Choroid plexus epithelial cell (primary cell): ENCODE measurements around the gene POLD2.
"Not testable (repeated sequence)": the region's sequence is repeated elsewhere in the genome, so short reads cannot be mapped to it uniquely, and the experiment has no call there.

Source experiments
- DNase-seq: peaks from one replicate; pipeline ENCODE4 v3.0.0-alpha.2; 2010; ENCODE audit warnings: low read depth
- H3K4me3 ChIP-seq: 2 replicates; pipeline ENCODE4 v1.5.1; 2011; ENCODE audit warnings: low read depth, mild to moderate bottlenecking, control low read depth, low read length, moderate library complexity
- TF ChIP-seq, protein P1 (sequence below): conservative IDR thresholded peaks from 2 replicates; pipeline ENCODE4 v1.5.1; 2011; ENCODE audit warnings: low read depth, mild to moderate bottlenecking, control low read depth, inconsistent platforms, low read length, moderate library complexity

POLD2 gene

DNA sequence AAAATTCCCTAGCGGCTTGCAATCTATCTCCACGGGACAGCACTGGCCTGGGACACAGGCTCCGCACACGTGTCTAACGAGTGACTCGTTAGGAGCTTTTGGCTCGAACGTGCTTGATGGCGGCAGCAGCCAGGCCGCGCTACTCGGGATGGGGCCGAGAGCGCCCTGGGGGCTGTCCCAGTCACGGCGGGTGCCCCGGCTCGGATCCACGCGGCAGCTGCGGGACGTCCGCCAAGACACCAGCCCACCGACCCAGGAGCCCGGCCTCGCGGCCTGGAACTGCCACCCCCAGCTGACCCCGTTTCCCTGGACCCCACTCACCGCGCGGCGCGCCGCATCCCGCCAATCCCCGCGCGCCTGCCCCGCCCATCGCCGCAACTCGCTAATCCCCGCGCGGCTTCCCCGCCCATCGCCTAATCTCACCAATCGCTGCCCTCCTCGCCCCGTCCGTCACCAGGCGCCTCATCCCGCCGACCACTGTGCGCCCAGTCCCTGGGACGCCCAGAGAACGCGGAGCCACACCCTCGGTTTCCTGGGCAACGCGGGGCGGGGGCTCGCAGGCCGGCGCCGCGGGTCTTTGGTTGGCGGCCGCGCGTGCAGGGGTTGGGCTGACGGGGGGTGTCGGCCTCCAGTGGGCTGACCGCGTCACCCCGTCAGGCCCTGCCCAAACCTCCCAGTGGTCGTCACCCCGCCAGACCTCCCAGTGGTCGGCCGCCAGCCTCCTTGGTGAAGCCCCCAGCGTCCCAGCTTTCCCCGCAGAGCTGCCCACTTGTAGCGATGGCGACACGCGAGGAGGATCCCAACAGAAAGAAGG is at the start of gene POLD2:
POLD2 (minus strand) TSS at position 359 of the 814 bp plus-strand sequence. CDS start 1,495 bp downstream, outside the sequence.
- peak within 1 kb of the TSS; percentile 85 for H3K4me3 ChIP-seq
- TF ChIP-seq, protein P1, sequence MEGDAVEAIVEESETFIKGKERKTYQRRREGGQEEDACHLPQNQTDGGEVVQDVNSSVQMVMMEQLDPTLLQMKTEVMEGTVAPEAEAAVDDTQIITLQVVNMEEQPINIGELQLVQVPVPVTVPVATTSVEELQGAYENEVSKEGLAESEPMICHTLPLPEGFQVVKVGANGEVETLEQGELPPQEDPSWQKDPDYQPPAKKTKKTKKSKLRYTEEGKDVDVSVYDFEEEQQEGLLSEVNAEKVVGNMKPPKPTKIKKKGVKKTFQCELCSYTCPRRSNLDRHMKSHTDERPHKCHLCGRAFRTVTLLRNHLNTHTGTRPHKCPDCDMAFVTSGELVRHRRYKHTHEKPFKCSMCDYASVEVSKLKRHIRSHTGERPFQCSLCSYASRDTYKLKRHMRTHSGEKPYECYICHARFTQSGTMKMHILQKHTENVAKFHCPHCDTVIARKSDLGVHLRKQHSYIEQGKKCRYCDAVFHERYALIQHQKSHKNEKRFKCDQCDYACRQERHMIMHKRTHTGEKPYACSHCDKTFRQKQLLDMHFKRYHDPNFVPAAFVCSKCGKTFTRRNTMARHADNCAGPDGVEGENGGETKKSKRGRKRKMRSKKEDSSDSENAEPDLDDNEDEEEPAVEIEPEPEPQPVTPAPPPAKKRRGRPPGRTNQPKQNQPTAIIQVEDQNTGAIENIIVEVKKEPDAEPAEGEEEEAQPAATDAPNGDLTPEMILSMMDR, result no peak
- peak; percentile 97 for DNase-seq

- no peak for DNase-seq
- H3K4me3 ChIP-seq, result no peak overlapping the region
- TF ChIP-seq, protein P1, result no peak
Observed at GRCh38 chr7:44172803-44173424, 49.6 kb upstream of the POLD2 start.

- no peak overlapping the region for H3K4me3 ChIP-seq
- TF ChIP-seq, protein P1, result no peak
- DNase-seq, result no peak
Observed at GRCh38 chr7:44172352-44172751, 49.0 kb upstream of the POLD2 start.

DNA sequence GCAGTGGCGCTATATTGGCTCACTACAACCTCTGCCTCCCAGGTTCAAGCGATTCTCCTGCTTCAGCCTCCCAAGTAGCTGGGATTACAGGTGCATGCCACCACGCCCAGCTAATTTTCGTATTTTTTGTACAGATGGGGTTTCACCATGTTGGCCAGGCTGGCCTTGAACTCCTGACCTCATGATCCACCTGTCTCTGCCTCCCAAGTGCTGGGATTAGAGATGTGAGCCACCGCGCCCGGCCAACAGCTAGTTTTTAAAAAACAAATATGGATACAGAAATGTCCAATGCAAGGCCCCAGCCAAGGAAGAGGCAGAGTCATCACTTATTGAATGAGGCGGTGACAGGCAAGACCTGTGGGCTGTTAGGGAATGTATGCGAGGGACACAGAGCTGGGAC is 48.6 kb upstream of the POLD2 start:
- not testable (repeated sequence) for DNase-seq, H3K4me3 ChIP-seq

GRCh38 chr7:44167920-44168319 is 44.6 kb upstream of the POLD2 start:
- H3K4me3 ChIP-seq, result no peak overlapping the region
- no peak for DNase-seq
- TF ChIP-seq, protein P1, result no peak

GRCh38 chr7:44163591-44163990 is 40.2 kb upstream of the POLD2 start:
- TF ChIP-seq, protein P1, result no peak
- peak; percentile 78 for DNase-seq
- no peak overlapping the region for H3K4me3 ChIP-seq

DNA sequence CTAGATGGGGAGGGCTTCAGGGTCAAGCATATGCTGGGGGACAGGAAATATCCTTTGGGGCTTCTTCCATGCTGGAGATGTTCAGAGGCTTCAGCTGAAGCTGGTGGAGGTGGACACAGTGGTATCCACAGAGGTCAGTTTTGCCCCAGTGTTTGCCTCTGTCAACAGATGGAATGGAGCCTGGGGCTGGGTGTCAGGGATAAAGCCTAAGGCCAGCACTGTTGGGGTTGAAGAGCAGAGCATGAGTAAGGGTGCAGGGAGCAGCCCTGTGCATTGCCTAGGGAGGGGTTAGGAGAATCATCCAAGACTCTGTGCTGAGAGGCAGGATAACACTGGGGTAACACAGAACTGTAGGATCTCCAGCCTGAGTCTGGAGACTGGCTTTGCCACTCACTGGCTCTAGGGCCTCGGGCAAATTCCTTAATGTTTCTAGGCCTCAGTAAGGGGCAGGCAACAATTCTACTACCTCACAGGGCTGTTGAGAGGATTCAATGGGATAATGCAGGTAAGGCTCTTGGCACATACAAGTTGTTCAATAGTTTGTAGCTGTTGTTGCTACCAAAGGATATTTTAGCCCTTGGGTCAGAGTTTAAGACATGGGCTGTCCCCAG is 39.5 kb upstream of the POLD2 start:
- TF ChIP-seq, protein P1, result no peak
- H3K4me3 ChIP-seq, result no peak overlapping the region
- DNase-seq, result no peak
